OCI-LY3 (cell line): ENCODE data around the gene MAP3K5.

Experiments
- H2AFZ ChIP-seq: fragments of 200-600, 300-600 bp; shearing (Covaris generic); 2 replicates; pipeline ENCODE4 v1.6.0; 2014; ENCODE audit warnings: antibody characterized with exemption, low read depth, low read length
- H3K27ac ChIP-seq: fragments of 200-600, 300-600 bp; sonication (generic); 2 replicates; pipeline ENCODE4 v1.5.1; 2014; ENCODE audit warnings: mild to moderate bottlenecking, low read length, moderate library complexity, mixed read lengths
- H3K27me3 ChIP-seq: fragments of 200-600, 300-600 bp; sonication (generic); 2 replicates; pipeline ENCODE4 v1.6.1; 2014; ENCODE audit warnings: low read depth, low read length, mixed read lengths
- H3K36me3 ChIP-seq: fragments of 200-600, 300-600 bp; sonication (generic); replicated peaks from 2 replicates; pipeline ENCODE3; 2014; ENCODE audit warnings: low read depth, low read length, mixed read lengths
- H3K4me1 ChIP-seq: fragments of 300-600, 200-600 bp; sonication (generic); 2 replicates; pipeline ENCODE4 v1.6.1; 2014; ENCODE audit warnings: low read length, mixed read lengths
- H3K4me2 ChIP-seq: fragments of 200-600, 300-600 bp; sonication (generic); 2 replicates; pipeline ENCODE4 v1.6.1; 2014; ENCODE audit warnings: low read length, mixed read lengths
- H3K4me3 ChIP-seq: fragments of 300-600, 200-600 bp; sonication (generic); 2 replicates; pipeline ENCODE4 v1.5.1; 2014; ENCODE audit warnings: antibody characterized with exemption, mild to moderate bottlenecking, low read length, moderate library complexity
- H3K79me2 ChIP-seq: fragments of 300-600, 200-600 bp; shearing (Covaris generic); 2 replicates; pipeline ENCODE4 v1.6.1; 2014; ENCODE audit warnings: mild to moderate bottlenecking, low read length, mixed read lengths
- H3K9ac ChIP-seq: fragments of 300-600, 200-600 bp; shearing (Covaris generic); 2 replicates; pipeline ENCODE4 v1.6.0; 2014; ENCODE audit warnings: mild to moderate bottlenecking, low read length, moderate library complexity
- H3K9me3 ChIP-seq: fragments of 200-600, 300-600 bp; shearing (Covaris generic); 2 replicates; pipeline ENCODE4 v1.6.1; 2014; ENCODE audit warnings: low read length, mixed read lengths; ENCODE audit not compliant: insufficient read depth
- H4K20me1 ChIP-seq: fragments of 200-600, 300-600 bp; sonication (generic); 2 replicates; pipeline ENCODE4 v1.6.1; 2016; ENCODE audit warnings: low read length, mixed read lengths; ENCODE audit not compliant: insufficient read depth
- EZH2phosphoT487 ChIP-seq: fragments of 200-600 bp; shearing (Covaris generic); IDR thresholded peaks from 2 replicates; pipeline ENCODE4 v1.6.1; 2018; ENCODE audit warnings: antibody characterized with exemption, mixed run types, low read depth
- TF ChIP-seq, protein P1 (sequence below): fragments of 200-600, 300-600 bp; sonication (generic); IDR thresholded peaks from 2 replicates; pipeline ENCODE4 v1.5.1; 2014; ENCODE audit warnings: antibody characterized with exemption, low read length, low read depth

MAP3K5 gene

DNA sequence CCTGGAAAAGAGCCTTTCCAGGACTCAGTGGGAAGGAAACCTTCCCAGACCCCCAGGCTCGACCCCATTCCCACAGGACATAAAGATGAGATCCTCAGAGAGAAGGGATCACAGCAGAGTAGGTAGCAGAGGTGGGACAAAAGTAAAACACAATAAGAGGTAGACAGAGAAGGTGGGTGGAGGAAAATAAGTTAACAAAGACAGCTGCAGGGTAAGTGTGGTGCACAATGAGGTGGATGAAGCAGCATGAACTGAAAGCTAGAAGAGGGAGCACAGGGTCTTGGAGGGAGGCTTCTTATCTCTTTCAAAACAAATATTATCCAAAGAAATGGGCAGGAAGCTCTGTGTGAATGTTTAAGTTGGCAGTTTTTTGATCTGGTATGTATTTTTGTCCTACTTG, 228.1 kb downstream of the MAP3K5 start:
- Histone ChIP-seq H3K36me3 (no peaks in the 10 kb centered on the region), H4K20me1 (no peaks in the 10 kb centered on the region), H2AFZ (no peak overlapping the region), H3K79me2 (no peaks in the 10 kb centered on the region), H3K4me1 (no peaks in the 10 kb centered on the region), H3K9ac (no peak overlapping the region), H3K27me3 (no peaks in the 10 kb centered on the region), H3K4me2 (no peak overlapping the region), H3K9me3 (no peaks in the 10 kb centered on the region), H3K4me3 (no peak overlapping the region), H3K27ac (no peak overlapping the region)
- TF ChIP-seq, protein P1, sequence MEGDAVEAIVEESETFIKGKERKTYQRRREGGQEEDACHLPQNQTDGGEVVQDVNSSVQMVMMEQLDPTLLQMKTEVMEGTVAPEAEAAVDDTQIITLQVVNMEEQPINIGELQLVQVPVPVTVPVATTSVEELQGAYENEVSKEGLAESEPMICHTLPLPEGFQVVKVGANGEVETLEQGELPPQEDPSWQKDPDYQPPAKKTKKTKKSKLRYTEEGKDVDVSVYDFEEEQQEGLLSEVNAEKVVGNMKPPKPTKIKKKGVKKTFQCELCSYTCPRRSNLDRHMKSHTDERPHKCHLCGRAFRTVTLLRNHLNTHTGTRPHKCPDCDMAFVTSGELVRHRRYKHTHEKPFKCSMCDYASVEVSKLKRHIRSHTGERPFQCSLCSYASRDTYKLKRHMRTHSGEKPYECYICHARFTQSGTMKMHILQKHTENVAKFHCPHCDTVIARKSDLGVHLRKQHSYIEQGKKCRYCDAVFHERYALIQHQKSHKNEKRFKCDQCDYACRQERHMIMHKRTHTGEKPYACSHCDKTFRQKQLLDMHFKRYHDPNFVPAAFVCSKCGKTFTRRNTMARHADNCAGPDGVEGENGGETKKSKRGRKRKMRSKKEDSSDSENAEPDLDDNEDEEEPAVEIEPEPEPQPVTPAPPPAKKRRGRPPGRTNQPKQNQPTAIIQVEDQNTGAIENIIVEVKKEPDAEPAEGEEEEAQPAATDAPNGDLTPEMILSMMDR: no peak
- TF ChIP-seq EZH2phosphoT487: no peak

DNA sequence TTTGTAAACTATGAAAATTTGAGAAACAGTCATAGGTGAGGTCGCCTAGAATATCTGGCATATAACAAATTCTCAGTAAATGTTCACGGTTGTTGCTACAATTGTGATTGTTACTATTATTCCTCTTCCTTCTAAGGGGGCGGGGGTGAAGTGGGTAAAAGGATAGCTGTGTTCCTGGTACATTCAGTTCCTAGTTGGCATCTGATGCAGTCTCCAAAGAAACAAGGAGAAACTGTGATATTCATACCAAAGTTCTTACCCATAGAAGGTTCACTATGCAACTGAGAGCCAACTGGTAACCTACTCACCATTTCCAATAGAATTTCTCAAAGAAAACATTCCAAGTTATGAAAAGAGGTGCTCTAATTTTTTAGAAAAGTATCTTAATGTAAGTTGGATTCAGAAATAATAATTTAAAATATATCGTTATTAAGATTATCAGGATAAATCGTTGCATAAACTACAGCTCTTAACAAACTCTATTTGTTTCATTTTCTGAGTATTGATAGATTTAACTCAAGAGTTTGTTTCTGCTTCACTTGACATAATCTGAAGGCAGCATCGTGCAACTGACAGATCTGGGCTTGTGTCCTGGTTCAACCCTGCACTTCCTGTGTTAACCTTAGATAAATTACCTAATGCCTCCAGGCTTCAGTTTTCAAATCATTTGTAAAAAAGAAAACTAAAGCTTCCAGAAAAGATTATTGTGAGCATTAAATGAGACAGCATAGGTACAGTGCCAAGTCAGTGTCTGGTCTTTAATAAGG, 228.7 kb downstream of the MAP3K5 start:
- Histone ChIP-seq H3K4me2 (no peak overlapping the region), H3K36me3 (no peaks in the 10 kb centered on the region), H3K9ac (no peak overlapping the region), H3K79me2 (no peaks in the 10 kb centered on the region), H3K27me3 (no peaks in the 10 kb centered on the region), H3K9me3 (no peaks in the 10 kb centered on the region), H3K4me1 (no peaks in the 10 kb centered on the region), H2AFZ (no peak overlapping the region), H4K20me1 (no peaks in the 10 kb centered on the region), H3K27ac (no peak overlapping the region), H3K4me3 (no peak overlapping the region)
- no peak for TF ChIP-seq EZH2phosphoT487
- TF ChIP-seq, protein P1: no peak

DNA sequence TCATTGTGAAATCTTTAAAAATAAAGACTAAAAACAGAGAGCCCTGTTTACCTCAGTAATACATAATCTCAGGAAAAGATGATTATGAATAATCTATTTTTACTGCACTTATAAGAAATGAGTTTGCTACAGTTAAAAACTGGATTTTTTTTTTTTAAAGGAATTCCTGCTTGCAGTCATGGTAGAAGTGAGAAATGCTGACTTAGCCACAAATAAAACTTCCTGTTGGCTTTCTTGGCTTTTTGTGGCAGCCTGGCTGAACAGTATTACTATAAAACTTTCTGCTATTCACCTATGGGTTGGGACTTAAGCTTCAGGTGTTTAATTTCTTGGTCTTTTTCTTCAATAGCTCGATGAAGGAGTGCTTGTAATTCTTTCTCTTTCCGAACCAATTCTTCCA, 230.1 kb downstream of the MAP3K5 start:
- Histone ChIP-seq H3K4me3 (no peak overlapping the region), H3K27ac (no peak overlapping the region), H3K4me2 (no peak overlapping the region), H3K9me3 (no peaks in the 10 kb centered on the region), H3K79me2 (no peaks in the 10 kb centered on the region), H3K27me3 (no peaks in the 10 kb centered on the region), H3K4me1 (no peaks in the 10 kb centered on the region), H3K9ac (no peak overlapping the region), H4K20me1 (no peaks in the 10 kb centered on the region), H2AFZ (no peak overlapping the region), H3K36me3 (no peaks in the 10 kb centered on the region)
- TF ChIP-seq, protein P1: no peak
- TF ChIP-seq EZH2phosphoT487: no peak

DNA sequence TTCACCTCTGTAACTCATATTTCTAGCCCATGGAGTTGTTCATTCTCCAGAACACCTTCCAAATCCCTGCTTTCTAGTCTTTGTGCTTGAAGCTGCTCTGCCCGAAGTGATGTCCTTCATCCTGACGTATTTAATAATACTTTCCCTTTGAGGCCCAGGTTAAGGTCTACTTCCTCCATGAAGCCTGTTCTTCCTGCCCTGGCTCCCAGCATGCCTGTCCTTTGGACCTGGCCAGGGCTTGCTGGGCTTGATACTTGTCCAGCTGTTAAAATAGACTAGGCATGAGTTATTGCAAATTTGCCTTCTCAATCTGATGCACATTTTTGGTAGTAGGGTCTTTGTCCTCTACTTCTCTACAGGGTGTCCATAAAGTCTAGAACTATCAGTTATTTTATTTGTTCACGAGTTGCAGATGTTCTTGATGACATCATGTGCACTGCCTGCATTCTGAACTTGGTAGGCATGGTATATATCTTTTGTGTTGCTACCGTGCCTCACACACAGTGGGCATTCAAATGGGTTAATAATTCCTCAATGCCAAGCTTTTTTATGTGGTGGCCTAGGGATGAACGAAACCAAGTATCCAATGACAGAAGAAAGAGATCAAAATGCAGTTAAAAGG, 239.0 kb downstream of the MAP3K5 start:
- Histone ChIP-seq H3K4me2 (no peak overlapping the region), H3K27me3 (no peaks in the 10 kb centered on the region), H3K27ac (no peak overlapping the region), H4K20me1 (no peaks in the 10 kb centered on the region), H2AFZ (no peak overlapping the region), H3K36me3 (no peaks in the 10 kb centered on the region), H3K4me3 (no peak overlapping the region), H3K9ac (no peak overlapping the region), H3K9me3 (no peaks in the 10 kb centered on the region), H3K79me2 (no peaks in the 10 kb centered on the region), H3K4me1 (no peaks in the 10 kb centered on the region)
- TF ChIP-seq, protein P1: no peak
- no peak for TF ChIP-seq EZH2phosphoT487
